ENCODE results near the gene RFT1.

The RFT1 gene, protein sequence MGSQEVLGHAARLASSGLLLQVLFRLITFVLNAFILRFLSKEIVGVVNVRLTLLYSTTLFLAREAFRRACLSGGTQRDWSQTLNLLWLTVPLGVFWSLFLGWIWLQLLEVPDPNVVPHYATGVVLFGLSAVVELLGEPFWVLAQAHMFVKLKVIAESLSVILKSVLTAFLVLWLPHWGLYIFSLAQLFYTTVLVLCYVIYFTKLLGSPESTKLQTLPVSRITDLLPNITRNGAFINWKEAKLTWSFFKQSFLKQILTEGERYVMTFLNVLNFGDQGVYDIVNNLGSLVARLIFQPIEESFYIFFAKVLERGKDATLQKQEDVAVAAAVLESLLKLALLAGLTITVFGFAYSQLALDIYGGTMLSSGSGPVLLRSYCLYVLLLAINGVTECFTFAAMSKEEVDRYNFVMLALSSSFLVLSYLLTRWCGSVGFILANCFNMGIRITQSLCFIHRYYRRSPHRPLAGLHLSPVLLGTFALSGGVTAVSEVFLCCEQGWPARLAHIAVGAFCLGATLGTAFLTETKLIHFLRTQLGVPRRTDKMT

DNA sequence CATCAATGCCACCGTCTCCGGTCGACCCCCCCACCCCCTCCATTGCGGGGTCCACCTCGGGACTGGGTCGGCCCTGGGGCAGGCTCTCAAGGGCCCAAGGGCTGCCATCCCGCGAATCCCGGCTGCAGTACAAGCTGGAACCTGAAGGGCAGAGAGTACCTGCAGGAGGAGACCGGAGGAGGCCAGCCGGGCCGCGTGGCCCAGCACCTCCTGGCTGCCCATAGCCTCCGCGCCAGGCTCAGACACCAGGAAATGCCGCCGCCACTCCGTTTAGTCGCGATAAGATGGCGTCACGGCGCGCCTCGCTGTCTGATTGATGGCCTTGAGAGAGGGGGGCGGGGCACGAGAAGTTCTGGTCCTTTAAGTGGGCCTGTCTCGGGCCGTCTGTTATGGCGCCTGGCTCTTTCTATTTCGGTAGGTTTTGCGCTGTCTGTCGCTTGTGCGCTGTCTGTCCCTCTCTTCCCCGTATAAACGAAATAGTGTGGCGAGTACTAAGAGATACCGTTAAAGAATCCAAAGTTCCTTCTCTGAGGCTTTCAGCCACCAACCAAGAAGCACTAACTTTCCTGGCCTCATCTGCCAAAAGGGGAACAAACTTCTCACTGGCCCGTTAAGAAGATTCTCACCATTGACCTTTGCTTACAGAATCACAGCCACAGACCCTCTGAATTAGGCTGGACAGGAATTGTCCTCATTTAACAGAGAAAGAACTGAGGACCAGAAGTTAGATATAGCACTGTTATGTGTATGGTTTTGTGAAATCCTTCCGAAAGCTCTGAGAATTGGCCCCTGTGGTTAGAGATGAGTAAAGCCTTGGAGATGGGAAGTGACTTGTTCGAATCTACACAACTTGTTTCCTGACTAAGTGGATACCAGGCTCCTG lies at the start of gene RFT1:
TSS of gene RFT1 (minus strand) at position 257 of the 883 bp plus-strand sequence. CDS start at position 222, 35 bp downstream.
- peak; percentile 96 to 97 for DNase-seq (ENCODE audit: low read depth in 1 of 2, low spot score in 1 of 2)

DNA sequence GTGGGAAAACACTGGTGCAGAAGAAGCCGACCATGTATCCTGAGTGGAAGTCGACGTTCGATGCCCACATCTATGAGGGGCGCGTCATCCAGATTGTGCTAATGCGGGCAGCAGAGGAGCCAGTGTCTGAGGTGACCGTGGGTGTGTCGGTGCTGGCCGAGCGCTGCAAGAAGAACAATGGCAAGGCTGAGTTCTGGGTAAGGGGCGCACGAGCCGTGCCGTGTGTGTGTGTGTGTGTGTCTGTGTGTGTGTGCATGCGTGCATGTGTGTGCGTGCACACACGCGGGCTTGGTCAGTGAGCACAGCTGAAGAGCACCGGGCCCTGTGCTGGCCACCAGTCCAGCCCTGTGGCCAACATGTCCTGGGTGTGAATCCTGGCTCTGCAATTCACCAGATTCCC lies 49.3 kb upstream of the RFT1 start:
- no peak for DNase-seq (ENCODE audit: low read depth in 1 of 2, low spot score in 1 of 2)

DNA sequence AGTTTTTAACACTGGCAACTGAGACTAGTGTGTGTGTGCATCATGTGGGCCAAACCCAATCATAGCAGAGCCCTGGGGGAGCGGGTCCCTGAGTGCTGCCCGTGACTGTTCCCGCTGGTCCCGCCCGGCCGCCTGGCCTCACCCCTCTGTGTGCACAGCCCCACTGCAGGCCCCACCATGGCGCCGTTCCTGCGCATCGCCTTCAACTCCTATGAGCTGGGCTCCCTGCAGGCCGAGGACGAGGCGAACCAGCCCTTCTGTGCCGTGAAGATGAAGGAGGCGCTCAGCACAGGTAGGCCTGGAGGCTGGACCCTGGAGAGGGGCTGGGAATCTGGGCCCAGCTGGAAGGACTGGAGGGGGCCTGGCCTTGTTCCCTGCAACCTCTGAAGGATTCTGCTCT lies 48.0 kb upstream of the RFT1 start:
- no peak for DNase-seq (ENCODE audit: low read depth in 1 of 2, low spot score in 1 of 2)

DNA sequence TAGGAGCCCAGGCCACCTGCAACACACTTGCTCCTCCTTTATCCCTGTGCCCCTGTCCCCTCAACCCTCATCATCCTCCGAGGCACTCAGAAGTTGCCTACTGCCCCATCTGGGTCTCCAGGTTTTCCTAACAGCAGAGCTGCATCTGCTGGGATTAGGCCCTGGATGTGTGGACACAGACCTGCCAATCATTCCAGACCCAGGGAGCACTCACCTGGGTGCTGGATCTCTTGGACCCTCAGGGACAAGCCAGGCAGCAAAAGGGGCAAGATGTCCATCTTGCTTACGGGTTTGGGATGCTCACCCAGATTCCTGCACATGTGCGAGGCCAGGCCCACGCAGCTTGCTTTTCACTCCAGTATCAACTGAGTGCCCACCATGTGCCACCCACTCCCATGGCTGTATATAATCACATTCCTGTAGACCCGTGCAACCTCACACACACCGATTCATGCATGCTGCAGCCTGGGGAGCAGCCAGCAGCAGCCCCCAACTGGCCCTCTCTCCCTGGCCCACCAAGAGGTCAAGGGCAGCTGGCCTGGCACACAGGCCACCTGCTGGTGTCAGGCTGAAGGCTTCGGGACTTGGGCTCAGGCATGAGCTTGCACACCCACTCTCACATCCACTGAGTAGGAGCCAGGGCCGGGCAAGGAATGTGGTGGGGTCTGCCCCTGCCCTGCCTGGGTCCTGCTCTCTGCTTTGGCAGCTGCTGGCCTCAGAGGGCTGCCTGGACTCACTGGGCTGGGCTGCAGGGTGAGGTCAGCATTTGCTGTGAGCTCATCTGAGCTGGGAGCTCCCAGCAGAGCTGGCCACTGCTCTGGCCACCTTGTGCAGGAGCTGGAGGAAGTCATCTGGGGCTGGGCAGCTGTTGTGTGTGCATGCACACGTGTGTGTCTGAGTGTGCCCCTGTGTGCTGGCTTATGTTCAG lies 45.6 kb upstream of the RFT1 start:
- DNase-seq (ENCODE audit: low read depth in 1 of 2, low spot score in 1 of 2) = no peak

GRCh38 chr3:53174346-53175250 lies 44.4 kb upstream of the RFT1 start:
- DNase-seq (ENCODE audit: low read depth in 1 of 2, low spot score in 1 of 2) = no peak

- DNase-seq (ENCODE audit: low read depth in 1 of 2, low spot score in 1 of 2) = no peak
These were observed 42.9 kb upstream of the RFT1 start for GRCh38 chr3:53173107-53173506.

GRCh38 chr3:53171827-53172505 lies 41.7 kb upstream of the RFT1 start:
- DNase-seq (ENCODE audit: low read depth in 1 of 2, low spot score in 1 of 2) = no peak

- DNase-seq (ENCODE audit: low read depth in 1 of 2, low spot score in 1 of 2) = no peak
These were observed 40.8 kb upstream of the RFT1 start for GRCh38 chr3:53171064-53171418.

DNA sequence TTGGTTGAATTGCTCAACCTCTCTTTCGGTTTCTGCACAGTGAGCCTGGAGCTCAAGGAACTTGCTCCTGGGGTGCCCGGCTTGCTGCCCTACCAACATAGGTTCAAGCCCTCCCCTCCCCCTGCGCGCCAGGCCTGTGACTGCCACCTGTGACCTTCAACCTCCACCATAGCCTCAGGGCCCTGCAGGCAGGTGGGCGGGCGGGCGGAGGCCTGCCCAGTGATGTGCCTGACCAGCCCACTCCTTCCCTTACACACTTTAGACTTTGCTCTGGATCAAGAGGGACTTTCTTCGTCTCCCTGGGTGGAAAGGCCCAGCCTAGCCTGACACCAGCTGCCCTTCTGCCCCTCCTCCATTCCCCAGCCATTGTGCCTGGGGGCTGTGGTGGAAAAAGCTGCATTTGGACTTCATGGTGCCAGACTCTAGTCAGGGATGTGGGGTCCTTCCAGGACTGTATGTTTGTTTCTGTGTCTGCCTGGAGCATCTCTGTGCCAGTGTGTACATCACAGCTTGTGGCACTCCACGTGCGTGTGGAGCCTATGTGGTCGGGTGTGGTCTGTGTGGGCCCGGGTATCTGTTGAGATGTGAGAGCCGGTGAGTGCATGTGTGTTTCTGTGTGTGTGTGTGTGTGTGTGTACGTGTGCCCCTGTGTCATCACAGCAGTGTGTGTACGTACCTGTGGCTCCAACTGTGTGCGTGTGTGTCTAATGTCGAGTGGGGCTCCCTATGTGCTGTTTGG lies 40.3 kb upstream of the RFT1 start:
- DNase-seq (ENCODE audit: low read depth in 1 of 2, low spot score in 1 of 2) = no peak

DNA sequence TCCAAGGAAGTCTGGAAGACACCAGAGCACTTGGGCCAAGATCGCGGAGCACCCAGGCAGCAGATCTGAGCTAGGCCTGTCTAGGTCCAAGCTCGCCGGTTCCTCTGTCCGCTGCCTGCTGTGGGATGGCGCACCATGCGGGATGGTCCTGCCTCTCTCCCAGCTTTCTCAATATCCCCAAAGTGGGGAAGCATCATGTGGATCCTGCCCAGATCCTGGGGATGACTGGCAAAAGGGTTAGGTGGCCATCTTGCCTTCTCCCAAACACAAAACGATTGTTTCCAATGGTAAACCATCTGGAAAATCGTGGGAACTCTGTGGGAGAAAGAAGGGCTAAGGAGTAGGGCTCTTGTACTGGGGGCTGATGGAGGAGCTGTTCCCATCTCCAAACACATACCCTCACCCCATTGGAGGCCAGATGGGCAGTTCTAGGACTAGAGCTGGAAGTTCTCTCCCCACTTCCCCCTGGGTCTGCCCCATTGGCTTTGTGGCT lies 39.6 kb upstream of the RFT1 start:
- no peak for DNase-seq (ENCODE audit: low read depth in 1 of 2, low spot score in 1 of 2)

- no peak for DNase-seq (ENCODE audit: low read depth in 1 of 2, low spot score in 1 of 2)
These were observed 39.0 kb upstream of the RFT1 start for GRCh38 chr3:53169045-53169831.

- no peak for DNase-seq (ENCODE audit: low read depth in 1 of 2, low spot score in 1 of 2)
These were observed 38.1 kb upstream of the RFT1 start for GRCh38 chr3:53168175-53168923.

DNA sequence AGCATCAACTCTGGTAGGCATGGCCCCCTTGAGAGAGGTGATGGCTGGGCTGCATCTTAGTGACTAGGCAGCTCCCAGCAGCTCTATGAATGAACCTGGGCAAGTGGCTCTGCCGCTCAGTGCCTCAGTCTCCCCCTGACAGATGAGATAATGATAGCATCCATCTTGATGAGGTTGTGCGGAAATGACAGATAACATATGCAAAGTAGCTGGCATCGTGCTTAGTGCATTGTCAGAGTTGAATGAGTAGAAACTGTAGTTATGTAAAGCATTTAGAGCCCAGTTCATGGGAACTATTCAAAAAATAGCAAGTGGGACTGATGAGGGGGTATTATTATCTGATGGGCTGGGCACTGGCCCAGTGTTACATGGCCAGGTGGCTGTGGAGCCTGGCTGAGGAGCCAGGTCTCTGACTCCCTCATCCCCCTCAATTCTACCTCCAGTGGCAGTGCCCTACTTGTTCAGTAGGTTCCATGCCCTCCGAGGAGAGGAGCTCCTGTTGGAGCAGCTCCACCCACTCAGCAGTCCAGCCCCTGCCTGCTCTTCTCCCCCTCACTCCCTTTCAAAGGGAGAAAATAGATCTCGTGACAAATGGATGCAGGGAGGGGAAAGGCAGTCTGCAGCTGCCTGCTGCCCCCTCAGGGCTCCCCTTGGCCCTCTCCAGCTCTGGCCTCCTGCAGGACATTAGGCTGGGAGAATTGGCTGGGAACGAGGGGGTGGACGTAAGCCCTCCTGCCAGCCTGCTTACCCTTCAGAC lies 37.4 kb upstream of the RFT1 start:
- DNase-seq (ENCODE audit: low read depth in 1 of 2, low spot score in 1 of 2) = no peak

DNA sequence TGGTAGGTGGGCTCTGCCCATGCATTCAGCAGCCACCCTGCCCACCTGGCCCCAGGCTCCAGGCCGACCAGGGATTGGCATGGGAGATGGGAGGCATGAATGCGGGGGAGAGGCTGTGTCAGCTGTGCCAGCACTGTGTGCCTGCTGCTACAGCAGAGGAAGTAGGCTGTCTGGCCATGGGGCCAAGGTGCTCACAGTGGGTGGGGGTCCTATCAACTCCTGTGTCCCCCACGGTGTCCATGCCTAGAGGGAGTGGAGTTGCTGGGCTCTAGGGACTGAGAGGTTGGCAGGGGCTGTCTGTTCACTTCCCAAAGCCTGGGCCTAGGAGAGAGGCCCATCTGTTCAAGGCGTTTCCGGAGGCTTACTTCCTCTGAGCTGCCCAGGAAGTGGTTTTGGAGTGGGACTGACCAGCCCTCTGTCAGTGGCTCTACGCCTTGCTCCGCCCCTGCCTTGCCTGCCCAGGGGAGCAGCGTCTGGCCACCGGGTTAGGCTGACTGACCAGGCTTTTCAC lies 36.6 kb upstream of the RFT1 start:
- no peak for DNase-seq (ENCODE audit: low read depth in 1 of 2, low spot score in 1 of 2)

DNA sequence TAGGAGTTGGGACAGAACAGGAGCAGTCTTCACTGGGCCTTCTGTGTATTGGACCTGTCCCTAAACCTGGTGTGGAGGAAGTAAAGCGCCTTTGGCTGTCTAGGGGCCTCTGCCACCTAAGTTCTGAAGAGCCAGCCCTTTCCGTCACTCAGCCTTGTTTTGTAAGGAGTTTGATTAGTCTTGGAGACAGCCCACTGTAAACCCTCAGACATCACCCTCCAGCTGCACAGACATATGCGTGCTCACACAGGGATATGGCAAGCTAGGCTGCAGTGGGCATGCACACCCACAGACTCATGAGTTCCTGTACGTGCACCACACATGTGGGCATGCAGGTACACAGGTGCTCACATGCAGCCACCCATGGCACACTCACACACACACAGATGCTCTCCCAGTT lies 36.0 kb upstream of the RFT1 start:
- DNase-seq (ENCODE audit: low read depth in 1 of 2, low spot score in 1 of 2) = no peak

DNA sequence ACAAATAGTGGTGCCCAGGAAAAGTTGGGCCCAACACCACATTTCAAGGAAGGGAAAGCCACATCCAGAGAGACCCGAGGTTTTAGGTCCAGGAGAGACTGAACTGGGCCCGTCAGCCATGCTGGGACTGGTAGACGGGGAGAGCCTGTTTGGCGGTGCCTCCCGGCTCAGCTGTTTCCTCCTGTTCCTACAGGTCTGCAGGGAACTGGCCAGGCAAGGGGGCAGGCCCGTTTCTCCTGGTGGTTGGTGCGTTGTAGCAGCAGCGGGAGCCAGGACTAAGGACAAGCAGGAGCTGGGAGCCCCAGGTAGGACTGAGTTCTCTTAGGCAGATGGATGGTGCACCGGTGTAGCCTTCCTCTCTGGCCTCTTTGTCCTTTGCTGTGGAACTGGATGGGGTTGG lies 34.7 kb upstream of the RFT1 start:
- DNase-seq (ENCODE audit: low read depth in 1 of 2, low spot score in 1 of 2) = no peak
